ENCODE measurements around the gene CYP4A22.
"Not testable (repeated sequence)": the region's sequence is repeated elsewhere in the genome, so short reads cannot be mapped to it uniquely, and the experiment has no call there.

CYP4A22 gene

GRCh38 chr1:47137198-47137597 lies at the start of gene CYP4A22:
CYP4A22 (plus strand) TSS chr1:47137441; CDS start chr1:47137486, 45 bp downstream.
- Histone ChIP-seq H3K4me3 (ENCODE audit: low read depth in 1 of 2, low read length in 2 of 2) (no peak within 1 kb of the TSS), H3K9me3 (ENCODE audit: low read length) (no peaks in the 10 kb centered on the region), H3K9ac (ENCODE audit: low read length) (no peak within 1 kb of the TSS), H3K27me3 (ENCODE audit: control insufficient read depth in 1 of 2, insufficient read depth in 2 of 2, low read length in 2 of 2) (no peaks in the 10 kb centered on the region), H3K4me1 (ENCODE audit: insufficient read depth, low read length) (no peaks in the 10 kb centered on the region), H3K27ac (ENCODE audit: low read depth, low read length) (no peak within 1 kb of the TSS), H3K36me3 (ENCODE audit: insufficient read depth, low read length) (no peaks in the 10 kb centered on the region)

- not testable (repeated sequence) for H3K9ac ChIP-seq (ENCODE audit: low read length); H3K27me3 ChIP-seq (ENCODE audit: control insufficient read depth in 1 of 2, insufficient read depth in 2 of 2, low read length in 2 of 2); H3K4me1 ChIP-seq (ENCODE audit: insufficient read depth, low read length); H3K4me3 ChIP-seq (ENCODE audit: low read depth in 1 of 2, low read length in 2 of 2); H3K27ac ChIP-seq (ENCODE audit: low read depth, low read length); H3K36me3 ChIP-seq (ENCODE audit: insufficient read depth, low read length); H3K9me3 ChIP-seq (ENCODE audit: low read length)
Measured at GRCh38 chr1:47089356-47089755, 47.9 kb upstream of the CYP4A22 start.

GRCh38 chr1:47091476-47091875 lies 45.8 kb upstream of the CYP4A22 start:
- H3K4me1 ChIP-seq (ENCODE audit: insufficient read depth, low read length); H3K9ac ChIP-seq (ENCODE audit: low read length); H3K4me3 ChIP-seq (ENCODE audit: low read depth in 1 of 2, low read length in 2 of 2); H3K27ac ChIP-seq (ENCODE audit: low read depth, low read length); H3K36me3 ChIP-seq (ENCODE audit: insufficient read depth, low read length); H3K9me3 ChIP-seq (ENCODE audit: low read length); H3K27me3 ChIP-seq (ENCODE audit: control insufficient read depth in 1 of 2, insufficient read depth in 2 of 2, low read length in 2 of 2): not testable (repeated sequence)

- Histone ChIP-seq H3K9me3 (ENCODE audit: low read length) (peaks cover 4% of the 10 kb centered on the region), H3K9ac (ENCODE audit: low read length) (no peak overlapping the region), H3K36me3 (ENCODE audit: insufficient read depth, low read length) (no peaks in the 10 kb centered on the region), H3K27ac (ENCODE audit: low read depth, low read length) (no peak overlapping the region), H3K27me3 (ENCODE audit: control insufficient read depth in 1 of 2, insufficient read depth in 2 of 2, low read length in 2 of 2) (no peaks in the 10 kb centered on the region), H3K4me3 (ENCODE audit: low read depth in 1 of 2, low read length in 2 of 2) (no peak overlapping the region), H3K4me1 (ENCODE audit: insufficient read depth, low read length) (no peaks in the 10 kb centered on the region)
Measured at GRCh38 chr1:47104816-47105215, 32.4 kb upstream of the CYP4A22 start.

- Histone ChIP-seq H3K36me3 (ENCODE audit: insufficient read depth, low read length) (no peaks in the 10 kb centered on the region), H3K9ac (ENCODE audit: low read length) (no peak overlapping the region), H3K4me3 (ENCODE audit: low read depth in 1 of 2, low read length in 2 of 2) (no peak overlapping the region), H3K27me3 (ENCODE audit: control insufficient read depth in 1 of 2, insufficient read depth in 2 of 2, low read length in 2 of 2) (no peaks in the 10 kb centered on the region), H3K9me3 (ENCODE audit: low read length) (peaks cover 4% of the 10 kb centered on the region), H3K27ac (ENCODE audit: low read depth, low read length) (no peak overlapping the region), H3K4me1 (ENCODE audit: insufficient read depth, low read length) (no peaks in the 10 kb centered on the region)
Measured at GRCh38 chr1:47106792-47107191, 30.4 kb upstream of the CYP4A22 start.

- not testable (repeated sequence) for H3K4me3 ChIP-seq (ENCODE audit: low read depth in 1 of 2, low read length in 2 of 2); H3K4me1 ChIP-seq (ENCODE audit: insufficient read depth, low read length); H3K9me3 ChIP-seq (ENCODE audit: low read length); H3K27ac ChIP-seq (ENCODE audit: low read depth, low read length); H3K27me3 ChIP-seq (ENCODE audit: control insufficient read depth in 1 of 2, insufficient read depth in 2 of 2, low read length in 2 of 2); H3K9ac ChIP-seq (ENCODE audit: low read length); H3K36me3 ChIP-seq (ENCODE audit: insufficient read depth, low read length)
Measured at GRCh38 chr1:47107851-47108574, 29.2 kb upstream of the CYP4A22 start.

DNA sequence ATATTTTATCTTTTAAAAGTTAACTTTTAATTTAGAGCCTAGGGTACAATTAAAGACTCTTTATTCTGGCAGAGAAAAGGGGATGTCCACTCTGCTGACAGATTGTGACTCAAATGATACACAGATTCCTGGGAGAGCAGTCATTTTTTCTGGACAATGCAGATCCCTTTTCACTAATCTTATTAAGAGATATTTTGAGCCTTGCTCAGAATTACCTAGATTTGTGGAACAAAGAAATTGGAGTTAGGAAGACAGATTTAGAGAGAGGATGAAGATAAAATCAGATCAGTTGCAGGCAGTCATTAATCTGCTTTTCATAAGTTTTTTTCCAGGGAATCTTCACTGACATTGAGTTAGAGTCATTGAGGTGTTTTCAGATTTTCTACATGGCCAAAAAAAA lies 27.8 kb upstream of the CYP4A22 start:
- not testable (repeated sequence) for H3K4me3 ChIP-seq (ENCODE audit: low read depth in 1 of 2, low read length in 2 of 2); H3K9me3 ChIP-seq (ENCODE audit: low read length); H3K27ac ChIP-seq (ENCODE audit: low read depth, low read length); H3K36me3 ChIP-seq (ENCODE audit: insufficient read depth, low read length); H3K27me3 ChIP-seq (ENCODE audit: control insufficient read depth in 1 of 2, insufficient read depth in 2 of 2, low read length in 2 of 2); H3K9ac ChIP-seq (ENCODE audit: low read length); H3K4me1 ChIP-seq (ENCODE audit: insufficient read depth, low read length)

DNA sequence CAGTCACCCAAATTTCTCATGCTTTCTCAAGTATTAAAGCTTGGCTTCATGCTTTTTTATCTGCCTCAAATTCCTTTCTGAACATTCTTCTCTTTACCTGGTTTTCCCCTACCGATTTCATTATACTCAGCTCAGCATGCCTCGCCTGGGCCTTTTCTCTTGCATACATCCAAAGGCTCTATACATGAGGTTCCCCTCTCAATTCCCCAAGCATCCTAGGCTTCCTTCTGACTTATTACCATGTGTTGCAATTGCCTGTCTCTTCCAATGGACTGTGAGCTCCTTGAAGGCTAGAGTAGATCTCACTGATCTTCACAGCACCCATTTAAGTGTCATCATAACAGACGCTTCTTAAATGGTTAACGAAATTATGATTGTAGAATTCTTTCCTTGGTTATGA lies 24.1 kb upstream of the CYP4A22 start:
- H3K27ac ChIP-seq (ENCODE audit: low read depth, low read length) = no peak overlapping the region
- no peaks in the 10 kb centered on the region for H3K36me3 ChIP-seq (ENCODE audit: insufficient read depth, low read length)
- no peaks in the 10 kb centered on the region for H3K27me3 ChIP-seq (ENCODE audit: control insufficient read depth in 1 of 2, insufficient read depth in 2 of 2, low read length in 2 of 2)
- H3K4me3 ChIP-seq (ENCODE audit: low read depth in 1 of 2, low read length in 2 of 2) = no peak overlapping the region
- H3K9me3 ChIP-seq (ENCODE audit: low read length) = no peaks in the 10 kb centered on the region
- no peak overlapping the region for H3K9ac ChIP-seq (ENCODE audit: low read length)
- H3K4me1 ChIP-seq (ENCODE audit: insufficient read depth, low read length) = no peaks in the 10 kb centered on the region

GRCh38 chr1:47121039-47121438 lies 16.2 kb upstream of the CYP4A22 start:
- H3K4me1 ChIP-seq (ENCODE audit: insufficient read depth, low read length); H3K9ac ChIP-seq (ENCODE audit: low read length); H3K27me3 ChIP-seq (ENCODE audit: control insufficient read depth in 1 of 2, insufficient read depth in 2 of 2, low read length in 2 of 2); H3K36me3 ChIP-seq (ENCODE audit: insufficient read depth, low read length); H3K4me3 ChIP-seq (ENCODE audit: low read depth in 1 of 2, low read length in 2 of 2); H3K9me3 ChIP-seq (ENCODE audit: low read length); H3K27ac ChIP-seq (ENCODE audit: low read depth, low read length): not testable (repeated sequence)

DNA sequence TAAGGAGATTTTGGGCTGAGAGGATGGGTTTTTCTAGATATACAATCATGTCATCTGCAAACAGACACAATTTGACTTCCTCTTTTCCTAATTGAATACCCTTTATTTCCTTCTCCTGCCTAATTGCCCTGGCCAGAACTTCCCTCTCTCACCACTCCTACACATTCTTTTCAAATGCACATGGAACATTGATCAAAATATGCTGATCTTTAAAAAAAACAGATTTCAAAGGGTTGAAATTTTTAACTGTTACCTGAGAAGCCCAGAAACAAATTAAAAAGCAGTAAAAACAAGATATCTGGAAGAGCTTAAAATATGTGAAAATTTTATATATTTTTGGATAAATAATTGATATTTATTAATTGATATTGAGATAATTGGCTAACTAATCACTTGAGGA lies 12.4 kb upstream of the CYP4A22 start:
- H3K4me1 ChIP-seq (ENCODE audit: insufficient read depth, low read length); H3K4me3 ChIP-seq (ENCODE audit: low read depth in 1 of 2, low read length in 2 of 2); H3K27ac ChIP-seq (ENCODE audit: low read depth, low read length); H3K9me3 ChIP-seq (ENCODE audit: low read length); H3K36me3 ChIP-seq (ENCODE audit: insufficient read depth, low read length); H3K27me3 ChIP-seq (ENCODE audit: control insufficient read depth in 1 of 2, insufficient read depth in 2 of 2, low read length in 2 of 2); H3K9ac ChIP-seq (ENCODE audit: low read length): not testable (repeated sequence)

DNA sequence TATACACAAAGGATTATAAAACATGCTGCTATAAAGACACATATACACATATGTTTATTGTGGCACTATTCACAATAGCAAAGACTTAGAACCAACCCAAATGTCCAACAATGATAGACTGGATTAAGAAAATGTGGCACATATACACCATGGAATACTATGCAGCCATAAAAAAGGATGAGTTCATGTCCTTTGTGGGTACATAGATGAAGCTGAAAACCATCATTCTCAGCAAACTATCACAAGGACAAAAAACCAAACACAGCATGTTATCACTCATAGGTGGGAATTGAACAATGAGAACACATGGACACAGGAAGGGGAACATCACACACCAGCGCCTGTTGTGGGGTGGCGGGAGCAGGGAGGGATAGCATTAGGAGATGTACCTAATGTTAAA lies 10.2 kb upstream of the CYP4A22 start:
- not testable (repeated sequence) for H3K4me3 ChIP-seq (ENCODE audit: low read depth in 1 of 2, low read length in 2 of 2); H3K9me3 ChIP-seq (ENCODE audit: low read length); H3K27ac ChIP-seq (ENCODE audit: low read depth, low read length); H3K4me1 ChIP-seq (ENCODE audit: insufficient read depth, low read length); H3K9ac ChIP-seq (ENCODE audit: low read length); H3K36me3 ChIP-seq (ENCODE audit: insufficient read depth, low read length); H3K27me3 ChIP-seq (ENCODE audit: control insufficient read depth in 1 of 2, insufficient read depth in 2 of 2, low read length in 2 of 2)

GRCh38 chr1:47128221-47128620 lies 9.0 kb upstream of the CYP4A22 start:
- Histone ChIP-seq H3K4me1 (ENCODE audit: insufficient read depth, low read length) (no peaks in the 10 kb centered on the region), H3K27ac (ENCODE audit: low read depth, low read length) (no peak overlapping the region), H3K27me3 (ENCODE audit: control insufficient read depth in 1 of 2, insufficient read depth in 2 of 2, low read length in 2 of 2) (no peaks in the 10 kb centered on the region), H3K4me3 (ENCODE audit: low read depth in 1 of 2, low read length in 2 of 2) (no peak overlapping the region), H3K9ac (ENCODE audit: low read length) (no peak overlapping the region), H3K9me3 (ENCODE audit: low read length) (no peaks in the 10 kb centered on the region), H3K36me3 (ENCODE audit: insufficient read depth, low read length) (no peaks in the 10 kb centered on the region)
